ENCODE data around the gene SEZ6.

DNA sequence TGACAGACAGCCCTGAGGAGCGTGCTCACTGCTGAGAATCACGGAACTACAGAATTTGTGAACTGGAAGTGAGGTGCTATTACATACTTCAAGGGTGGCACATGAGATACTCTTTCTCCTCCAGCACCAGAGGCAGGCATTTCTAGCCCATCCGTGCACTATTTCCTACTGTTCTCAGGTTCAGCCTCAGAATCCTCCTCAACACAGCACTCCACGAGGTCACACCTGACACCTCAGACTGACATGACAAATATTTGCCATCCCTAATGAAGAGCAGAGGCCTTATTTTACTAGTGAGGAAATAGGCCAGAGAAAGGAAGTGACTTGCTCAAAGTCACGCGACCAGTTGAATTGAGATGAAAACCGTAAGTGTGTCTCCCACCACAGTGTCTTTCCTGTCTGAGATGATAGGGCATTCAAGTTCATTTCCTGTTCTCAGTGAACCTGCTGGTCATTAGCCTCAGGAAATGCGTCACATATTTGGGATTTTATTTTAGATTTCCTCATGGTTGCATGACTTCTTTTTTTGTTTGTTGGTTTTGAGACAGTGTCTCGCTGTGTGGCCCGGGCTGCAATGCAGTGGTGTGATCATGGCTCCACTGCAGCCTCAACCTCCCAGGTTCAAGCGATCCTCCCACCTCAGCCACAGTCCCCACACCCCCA lies 23.6 kb downstream of the SEZ6 start:
- no peak for TF ChIP-seq CTCF (IDR thresholded peaks at IDR 0.05; ENCODE audit: insufficient read depth, low read depth, low read length)
- no peak for TF ChIP-seq EZH2 (IDR thresholded peaks at IDR 0.05; ENCODE audit: insufficient read depth, low read length)
